Measurements from ENCODE around the gene CTXND2. TPM values are rescaled to one million over a fixed set of nuclear protein-coding genes. Genes with fewer than 3 reads are reported as not detected.

The CTXND2 gene
- total RNA-seq, 2 experiments from 2014 or later = not detected

DNA sequence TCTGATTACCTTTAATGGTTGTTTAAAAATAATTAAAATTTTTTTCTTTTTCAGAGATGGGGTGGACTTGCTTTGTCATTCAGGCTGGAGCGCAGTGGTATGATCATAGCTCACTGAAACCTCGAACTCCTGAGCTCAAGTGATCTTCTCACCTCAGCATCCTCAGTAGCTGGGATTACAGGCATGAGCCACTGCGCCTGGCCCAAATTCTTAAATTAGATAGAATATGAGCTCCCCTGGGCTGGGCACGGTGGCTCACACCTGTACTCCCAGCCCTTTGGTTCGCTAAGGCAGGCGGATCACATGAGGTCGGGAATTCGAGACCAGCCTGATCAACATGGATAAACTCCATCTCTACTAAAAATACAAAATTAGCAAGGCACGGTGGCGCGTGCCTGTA, 70.7 kb downstream of the CTXND2 start:
- no peak overlapping the region for H3K27ac Mint-ChIP-seq
- no peak overlapping the region for H3K4me3 Mint-ChIP-seq
- DNase-seq = no peak
- Histone ChIP-seq H3K36me3 (ENCODE audit: insufficient read depth, low read length) (peaks cover 66% of the 10 kb centered on the region), H3K9me3 (ENCODE audit: control insufficient read depth in 1 of 2, insufficient read depth in 1 of 2, low read length in 2 of 2) (no peaks in the 10 kb centered on the region), H3K27ac (ENCODE audit: low read depth in 1 of 2, low read length in 2 of 2) (no peak overlapping the region), H3K4me3 (ENCODE audit: low read length) (no peak overlapping the region), H3K4me1 (ENCODE audit: insufficient read depth, low read length) (no peaks in the 10 kb centered on the region), H3K27me3 (ENCODE audit: control insufficient read depth in 1 of 2, insufficient read depth in 2 of 2, low read length in 2 of 2) (no peaks in the 10 kb centered on the region)
- intact Hi-C loops (cut with DNase I, micrococcal nuclease) = no loop called here
- H3K27me3 Mint-ChIP-seq = no peaks in the 10 kb centered on the region
- POLR2A ChIA-PET = interaction anchor here (1.6 kb wide), 1 partner anchor 16 kb away, joined by 9 read pairs; the partner anchor contains the start of gene CERS2
- no peaks in the 10 kb centered on the region for H3K4me1 Mint-ChIP-seq (ENCODE audit: low read depth)
- CTCF ChIA-PET = interaction anchor here (1.4 kb wide), 1 partner anchor 41 kb away, joined by 3 read pairs; no protein-coding TSS in a partner anchor
- ATAC-seq (ENCODE audit: poor library complexity) = no peak
- H3K9me3 Mint-ChIP-seq = no peaks in the 10 kb centered on the region
- H3K36me3 Mint-ChIP-seq (ENCODE audit: low read depth) = peaks cover 82% of the 10 kb centered on the region
- TF ChIP-seq, protein P1, sequence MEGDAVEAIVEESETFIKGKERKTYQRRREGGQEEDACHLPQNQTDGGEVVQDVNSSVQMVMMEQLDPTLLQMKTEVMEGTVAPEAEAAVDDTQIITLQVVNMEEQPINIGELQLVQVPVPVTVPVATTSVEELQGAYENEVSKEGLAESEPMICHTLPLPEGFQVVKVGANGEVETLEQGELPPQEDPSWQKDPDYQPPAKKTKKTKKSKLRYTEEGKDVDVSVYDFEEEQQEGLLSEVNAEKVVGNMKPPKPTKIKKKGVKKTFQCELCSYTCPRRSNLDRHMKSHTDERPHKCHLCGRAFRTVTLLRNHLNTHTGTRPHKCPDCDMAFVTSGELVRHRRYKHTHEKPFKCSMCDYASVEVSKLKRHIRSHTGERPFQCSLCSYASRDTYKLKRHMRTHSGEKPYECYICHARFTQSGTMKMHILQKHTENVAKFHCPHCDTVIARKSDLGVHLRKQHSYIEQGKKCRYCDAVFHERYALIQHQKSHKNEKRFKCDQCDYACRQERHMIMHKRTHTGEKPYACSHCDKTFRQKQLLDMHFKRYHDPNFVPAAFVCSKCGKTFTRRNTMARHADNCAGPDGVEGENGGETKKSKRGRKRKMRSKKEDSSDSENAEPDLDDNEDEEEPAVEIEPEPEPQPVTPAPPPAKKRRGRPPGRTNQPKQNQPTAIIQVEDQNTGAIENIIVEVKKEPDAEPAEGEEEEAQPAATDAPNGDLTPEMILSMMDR (IDR thresholded peaks at IDR 0.05) = no peak

DNA sequence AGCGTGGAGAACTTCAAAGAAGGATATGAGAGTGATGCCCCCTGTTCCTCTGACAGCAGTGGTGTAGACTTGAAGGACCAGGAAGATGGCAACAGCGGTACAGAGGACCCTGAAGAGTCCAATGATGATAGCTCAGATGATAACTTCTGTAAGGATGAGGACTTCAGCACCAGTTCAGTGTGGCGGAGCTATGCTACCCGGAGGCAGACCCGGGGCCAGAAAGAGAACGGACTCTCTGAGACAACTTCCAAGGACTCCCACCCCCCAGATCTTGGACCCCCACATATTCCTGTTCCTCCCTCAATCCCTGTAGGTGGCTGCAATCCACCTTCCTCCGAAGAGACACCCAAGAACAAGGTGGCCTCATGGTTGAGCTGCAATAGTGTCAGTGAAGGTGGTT, 73.7 kb downstream of the CTXND2 start:
- H3K4me3 Mint-ChIP-seq = no peak overlapping the region
- ATAC-seq (ENCODE audit: poor library complexity) (no peak), DNase-seq (no peak)
- H3K27ac Mint-ChIP-seq = no peak overlapping the region
- Histone ChIP-seq H3K4me3 (ENCODE audit: low read length) (no peak overlapping the region), H3K9me3 (ENCODE audit: control insufficient read depth in 1 of 2, insufficient read depth in 1 of 2, low read length in 2 of 2) (no peaks in the 10 kb centered on the region), H3K4me1 (ENCODE audit: insufficient read depth, low read length) (no peaks in the 10 kb centered on the region), H3K36me3 (ENCODE audit: insufficient read depth, low read length) (peaks cover 63% of the 10 kb centered on the region), H3K27ac (ENCODE audit: low read depth in 1 of 2, low read length in 2 of 2) (no peak overlapping the region), H3K27me3 (ENCODE audit: control insufficient read depth in 1 of 2, insufficient read depth in 2 of 2, low read length in 2 of 2) (no peaks in the 10 kb centered on the region)
- no peaks in the 10 kb centered on the region for H3K9me3 Mint-ChIP-seq
- CTCF ChIA-PET = interaction anchor here (1.1 kb wide), 1 partner anchor 9 kb away, joined by 3 read pairs; no protein-coding TSS in a partner anchor
- intact Hi-C loops (cut with DNase I, micrococcal nuclease) = no loop called here
- no peaks in the 10 kb centered on the region for H3K27me3 Mint-ChIP-seq
- POLR2A ChIA-PET = no interaction called here
- H3K4me1 Mint-ChIP-seq (ENCODE audit: low read depth) = no peaks in the 10 kb centered on the region
- TF ChIP-seq, protein P1 (IDR thresholded peaks at IDR 0.05) = no peak
- H3K36me3 Mint-ChIP-seq (ENCODE audit: low read depth) = peaks cover 89% of the 10 kb centered on the region

- no peaks in the 10 kb centered on the region for H3K9me3 Mint-ChIP-seq
- H3K36me3 Mint-ChIP-seq (ENCODE audit: low read depth) = peaks cover 93% of the 10 kb centered on the region
- no peaks in the 10 kb centered on the region for H3K27me3 Mint-ChIP-seq
- H3K27ac Mint-ChIP-seq = no peak overlapping the region
- no peaks in the 10 kb centered on the region for H3K27me3 ChIP-seq (ENCODE audit: control insufficient read depth in 1 of 2, insufficient read depth in 2 of 2, low read length in 2 of 2)
- intact Hi-C loops (cut with DNase I, micrococcal nuclease) = no loop called here
- TF ChIP-seq, protein P1 (IDR thresholded peaks at IDR 0.05) = no peak
- H3K36me3 ChIP-seq (ENCODE audit: insufficient read depth, low read length) = peaks cover 74% of the 10 kb centered on the region
- POLR2A ChIA-PET = no interaction called here
- H3K4me3 Mint-ChIP-seq = no peak overlapping the region
- no peak overlapping the region for H3K27ac ChIP-seq (ENCODE audit: low read depth in 1 of 2, low read length in 2 of 2)
- CTCF ChIA-PET = interaction anchor here (0.6 kb wide), 1 partner anchor 21 kb away, joined by 3 read pairs; no protein-coding TSS in a partner anchor
- no peaks in the 10 kb centered on the region for H3K4me1 ChIP-seq (ENCODE audit: insufficient read depth, low read length)
- DNase-seq (no peak), ATAC-seq (ENCODE audit: poor library complexity) (no peak)
- H3K4me1 Mint-ChIP-seq (ENCODE audit: low read depth) = no peaks in the 10 kb centered on the region
- H3K4me3 ChIP-seq (ENCODE audit: low read length) = no peak overlapping the region
- H3K9me3 ChIP-seq (ENCODE audit: control insufficient read depth in 1 of 2, insufficient read depth in 1 of 2, low read length in 2 of 2) = no peaks in the 10 kb centered on the region
Observed at GRCh38 chr1:150961756-150962155, 74.8 kb downstream of the CTXND2 start.

Other genes starting within 250 kb of the CTXND2 start
- gene GOLPH3L, start 190.0 kb upstream of the CTXND2 start, total RNA-seq = 1 to 10 TPM; 2.4 to 2.6 TPM
- gene HORMAD1, start 166.2 kb upstream of the CTXND2 start, total RNA-seq = not detected
- 10 to 100 TPM; 83.1 to 83.5 TPM for gene CTSS, start 121.4 kb upstream of the CTXND2 start, total RNA-seq
- 10 to 100 TPM; 11.2 to 11.8 TPM for gene CTSK, start 78.9 kb upstream of the CTXND2 start, total RNA-seq
- 10 to 100 TPM; 18.8 to 21.5 TPM for gene ARNT, start 10.5 kb upstream of the CTXND2 start, total RNA-seq
- 10 to 100 TPM; 39.4 to 40.4 TPM for gene SETDB1, start 39.2 kb downstream of the CTXND2 start, total RNA-seq
- gene CERS2, start 87.7 kb downstream of the CTXND2 start, total RNA-seq = 10 to 100 TPM; 73.8 to 80.1 TPM
- not detected for gene ANXA9, start 95.2 kb downstream of the CTXND2 start, total RNA-seq
- 1 to 10 TPM; 7.8 to 9.2 TPM for gene MINDY1, start 119.8 kb downstream of the CTXND2 start, total RNA-seq
- gene PRUNE1, start 121.3 kb downstream of the CTXND2 start, total RNA-seq = 10 to 100 TPM; 10.9 to 12.1 TPM
- gene BNIPL, start 149.4 kb downstream of the CTXND2 start, total RNA-seq = under 1 TPM; 0.30 to 0.42 TPM
- 1 to 10 TPM in 1 of 2 experiments, under 1 TPM in 1; 0.58 to 1.2 TPM for gene C1orf56, start 160.6 kb downstream of the CTXND2 start, total RNA-seq
- 100 to 1,000 TPM; 401 to 404 TPM for gene CDC42SE1, start 172.5 kb downstream of the CTXND2 start, total RNA-seq
- gene MLLT11, start 173.3 kb downstream of the CTXND2 start, total RNA-seq = 1 to 10 TPM; 2.8 to 2.9 TPM
- gene GABPB2, start 183.6 kb downstream of the CTXND2 start, total RNA-seq = 10 to 100 TPM; 23.7 to 25.5 TPM